Middle frontal gyrus (tissue), 1 donor: ENCODE results near the gene BTG1.

Experiments
- DNase-seq: peaks from one replicate; pipeline ENCODE4 v3.0.0-alpha.2; 2015; ENCODE audit warnings: low spot score; ENCODE audit errors: extremely low spot score

Gene BTG1

GRCh38 chr12:92133795-92134637 is 11.6 kb downstream of the BTG1 start:
- no peak for DNase-seq

- DNase-seq = no peak
Observed at GRCh38 chr12:92133171-92133570, 12.5 kb downstream of the BTG1 start.

- no peak for DNase-seq
Observed at GRCh38 chr12:92132288-92132687, 13.4 kb downstream of the BTG1 start.

- DNase-seq = no peak
Observed at GRCh38 chr12:92130999-92131398, 14.6 kb downstream of the BTG1 start.

GRCh38 chr12:92129609-92130008 is 16.0 kb downstream of the BTG1 start:
- no peak for DNase-seq

GRCh38 chr12:92128612-92129011 is 17.0 kb downstream of the BTG1 start:
- DNase-seq = no peak

GRCh38 chr12:92124689-92125029 is 21.0 kb downstream of the BTG1 start:
- DNase-seq = no peak

GRCh38 chr12:92123780-92124688 is 21.6 kb downstream of the BTG1 start:
- no peak for DNase-seq

- no peak for DNase-seq
Observed at GRCh38 chr12:92122941-92123779, 22.5 kb downstream of the BTG1 start.

GRCh38 chr12:92121826-92122225 is 23.8 kb downstream of the BTG1 start:
- DNase-seq = no peak

- no peak for DNase-seq
Observed at GRCh38 chr12:92118826-92119536, 26.7 kb downstream of the BTG1 start.

- DNase-seq = no peak
Observed at GRCh38 chr12:92114834-92115233, 30.8 kb downstream of the BTG1 start.

GRCh38 chr12:92111256-92111655 is 34.4 kb downstream of the BTG1 start:
- DNase-seq = no peak

- DNase-seq = no peak
Observed at GRCh38 chr12:92110083-92110640, 35.5 kb downstream of the BTG1 start.

GRCh38 chr12:92109613-92110012 is 36.0 kb downstream of the BTG1 start:
- DNase-seq = no peak

- DNase-seq = no peak
Observed at GRCh38 chr12:92108651-92109050, 37.0 kb downstream of the BTG1 start.

GRCh38 chr12:92107621-92108131 is 38.0 kb downstream of the BTG1 start:
- no peak for DNase-seq

GRCh38 chr12:92107094-92107493 is 38.6 kb downstream of the BTG1 start:
- no peak for DNase-seq

GRCh38 chr12:92105676-92106075 is 40.0 kb downstream of the BTG1 start:
- no peak for DNase-seq

- no peak for DNase-seq
Observed at GRCh38 chr12:92105110-92105509, 40.5 kb downstream of the BTG1 start.
